Parathyroid adenoma (tissue), 2 donors: Measurements from ENCODE around the gene DNAH11.
A peak's percentile ranks its signal among the peaks of the same experiment; 100 is the strongest.

Experiments used
- H2AFZ ChIP-seq: fragments of 300-600 bp; sonication (generic); one replicate; pipeline ENCODE4 v1.7.0; 2017; ENCODE audit warnings: antibody characterized with exemption, mild to moderate bottlenecking
- H3K27ac ChIP-seq: fragments of 300-600 bp; sonication (generic); one replicate; pipeline ENCODE4 v1.7.0; 2017
- H3K27me3 ChIP-seq: fragments of 300-600 bp; sonication (generic); one replicate; pipeline ENCODE4 v1.7.0; 2017; ENCODE audit warnings: low read length; ENCODE audit not compliant: control insufficient read depth, insufficient read depth
- H3K36me3 ChIP-seq: fragments of 300-600 bp; sonication (generic); one replicate; pipeline ENCODE4 v1.7.0; 2017; ENCODE audit warnings: low read length; ENCODE audit not compliant: control insufficient read depth, insufficient read depth
- H3K4me1 ChIP-seq: fragments of 300-600 bp; sonication (generic); one replicate; pipeline ENCODE4 v1.7.0; 2017; ENCODE audit warnings: control low read depth
- H3K4me2 ChIP-seq: fragments of 300-600 bp; sonication (generic); one replicate; pipeline ENCODE4 v1.7.0; 2017; ENCODE audit warnings: low read length
- H3K4me3 ChIP-seq: fragments of 300-600 bp; sonication (generic); one replicate; pipeline ENCODE4 v1.7.0; 2017; ENCODE audit warnings: low read depth, low read length
- H3K79me2 ChIP-seq: fragments of 300-600 bp; sonication (generic); one replicate; pipeline ENCODE4 v1.7.0; 2017; ENCODE audit warnings: control low read depth
- H3K9ac ChIP-seq: fragments of 300-600 bp; sonication (generic); one replicate; pipeline ENCODE4 v1.7.0; 2017; ENCODE audit warnings: mild to moderate bottlenecking
- H3K9me3 ChIP-seq: fragments of 300-600 bp; sonication (generic); one replicate; pipeline ENCODE4 v1.7.0; 2017; ENCODE audit warnings: low read length; ENCODE audit not compliant: control insufficient read depth
- CTCF ChIP-seq: fragments of 300-600 bp; sonication (generic); IDR thresholded peaks from one replicate; pipeline ENCODE4 v1.7.0; 2017; ENCODE audit warnings: antibody characterized with exemption, mild to moderate bottlenecking
- donor health status: primary hyperparathyroidism.

Gene DNAH11

DNA sequence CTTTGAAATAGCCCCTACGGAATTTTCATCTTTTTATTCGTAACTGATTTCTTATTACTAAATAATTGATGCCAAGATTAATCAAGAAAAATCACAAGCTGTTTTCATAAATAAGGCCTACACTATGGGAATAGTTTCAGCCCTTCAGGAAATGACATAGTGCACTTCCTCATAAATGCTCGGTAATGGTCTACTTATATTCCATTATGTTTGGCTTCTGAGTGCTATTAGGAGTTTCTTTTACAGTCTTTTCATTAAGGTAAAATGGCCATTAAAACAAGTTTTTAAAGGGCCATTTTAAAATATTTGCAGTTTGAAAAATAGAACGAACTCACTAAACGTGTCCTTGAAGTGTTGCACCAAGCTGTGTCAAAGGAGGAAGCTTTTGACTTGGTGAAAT lies 174.5 kb downstream of the DNAH11 start:
- H3K4me2 ChIP-seq = no peak overlapping the region
- H3K79me2 ChIP-seq = peaks cover 36% of the 10 kb centered on the region
- no peaks in the 10 kb centered on the region for H3K36me3 ChIP-seq
- no peak overlapping the region for H3K4me3 ChIP-seq
- H3K9me3 ChIP-seq = no peaks in the 10 kb centered on the region
- H2AFZ ChIP-seq = no peak overlapping the region
- H3K4me1 ChIP-seq = peaks cover 23% of the 10 kb centered on the region
- H3K9ac ChIP-seq = no peak overlapping the region
- no peaks in the 10 kb centered on the region for H3K27me3 ChIP-seq
- H3K27ac ChIP-seq = peak overlapping the region; percentile 24
- no peak for TF ChIP-seq CTCF

DNA sequence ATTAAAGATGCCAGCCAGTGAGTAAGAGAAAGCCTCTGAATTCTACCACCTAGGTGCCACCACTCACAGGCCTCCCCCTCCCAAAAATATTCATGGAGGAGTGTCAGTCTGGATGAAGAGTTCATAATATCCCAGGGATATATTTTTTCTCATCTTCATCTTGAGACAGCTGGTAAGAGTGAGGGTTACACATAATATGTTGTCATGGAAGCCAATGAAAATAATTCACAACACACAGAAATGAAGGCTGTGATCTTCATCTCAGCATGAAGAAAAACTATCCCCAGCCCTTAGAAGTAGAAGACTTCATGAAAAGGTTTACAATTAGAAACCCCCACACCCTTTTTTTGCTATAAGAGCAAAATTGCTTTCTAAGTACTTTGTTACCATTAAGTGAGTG lies 175.6 kb downstream of the DNAH11 start:
- H3K4me2 ChIP-seq = no peak overlapping the region
- no peak for TF ChIP-seq CTCF
- H3K27ac ChIP-seq = peak overlapping the region; percentile 24
- H3K4me1 ChIP-seq = peaks cover 17% of the 10 kb centered on the region
- H3K36me3 ChIP-seq = no peaks in the 10 kb centered on the region
- H3K27me3 ChIP-seq = no peaks in the 10 kb centered on the region
- no peak overlapping the region for H2AFZ ChIP-seq
- no peaks in the 10 kb centered on the region for H3K9me3 ChIP-seq
- H3K4me3 ChIP-seq = no peak overlapping the region
- peaks cover 36% of the 10 kb centered on the region for H3K79me2 ChIP-seq
- no peak overlapping the region for H3K9ac ChIP-seq

GRCh38 chr7:21719846-21720245 lies 177.0 kb downstream of the DNAH11 start:
- Histone ChIP-seq H3K4me1 (peaks cover 14% of the 10 kb centered on the region), H3K36me3 (no peaks in the 10 kb centered on the region), H3K9me3 (no peaks in the 10 kb centered on the region), H3K27me3 (no peaks in the 10 kb centered on the region), H3K4me3 (no peak overlapping the region), H3K27ac (no peak overlapping the region), H3K9ac (no peak overlapping the region), H3K4me2 (no peak overlapping the region), H3K79me2 (peaks cover 38% of the 10 kb centered on the region), H2AFZ (no peak overlapping the region)
- TF ChIP-seq CTCF = no peak

- Histone ChIP-seq H2AFZ (no peak overlapping the region), H3K9ac (no peak overlapping the region), H3K4me1 (peaks cover 7% of the 10 kb centered on the region), H3K9me3 (no peaks in the 10 kb centered on the region), H3K4me3 (no peak overlapping the region), H3K36me3 (no peaks in the 10 kb centered on the region), H3K27ac (peak overlapping the region; percentile 15), H3K79me2 (peaks cover 31% of the 10 kb centered on the region), H3K27me3 (no peaks in the 10 kb centered on the region), H3K4me2 (no peak overlapping the region)
- peak; percentile 33 for TF ChIP-seq CTCF
Measured at GRCh38 chr7:21722371-21722770, 179.5 kb downstream of the DNAH11 start.

GRCh38 chr7:21724562-21724961 lies 181.7 kb downstream of the DNAH11 start:
- Histone ChIP-seq H3K9ac (no peak overlapping the region), H2AFZ (no peak overlapping the region), H3K36me3 (no peaks in the 10 kb centered on the region), H3K27ac (no peak overlapping the region), H3K4me2 (no peak overlapping the region), H3K27me3 (no peaks in the 10 kb centered on the region), H3K9me3 (no peaks in the 10 kb centered on the region), H3K79me2 (peaks cover 20% of the 10 kb centered on the region), H3K4me3 (no peak overlapping the region), H3K4me1 (peaks cover 12% of the 10 kb centered on the region)
- no peak for TF ChIP-seq CTCF
